ENCODE data around the gene YAE1. TPM values are rescaled to one million over a fixed set of nuclear protein-coding genes. Genes with fewer than 3 reads are reported as not detected.

YAE1 gene
- total and polyA plus RNA-seq, 2 of the 13 experiments (the other 11 are each of a cell fraction or from before 2014, with no cell fraction given) = 18.7 to 28.3 TPM

GRCh38 chr7:39615350-39615975 is 49.3 kb downstream of the YAE1 start:
- Histone ChIP-seq H3K9ac (ENCODE audit: insufficient read depth, low read depth, low read length) (no peak overlapping the region), H3K27ac (ENCODE audit: extremely low read length, insufficient read depth, low read length) (no peak overlapping the region), H3K79me2 (ENCODE audit: insufficient read depth, low read length) (no peaks in the 10 kb centered on the region), H3K4me2 (ENCODE audit: low read depth, low read length) (no peak overlapping the region), H3K4me3 (replicated peaks in 1 of 3; ENCODE audit: insufficient read depth in 1 of 3, low read depth in 2 of 3, low read length in 3 of 3) (no peak overlapping the region), H4K20me1 (ENCODE audit: insufficient read depth, low read length) (no peaks in the 10 kb centered on the region), H3K4me1 (ENCODE audit: insufficient read depth, low read length) (0 out of 2 replicates have a peak, but pooled peaks cover 5% of the 10 kb centered on the region), H3K9me3 (ENCODE audit: low read length) (no peaks in the 10 kb centered on the region), H2AFZ (ENCODE audit: low read length) (no peak overlapping the region), H3K27me3 (ENCODE audit: control insufficient read depth in 1 of 2, insufficient read depth in 2 of 2, low read length in 2 of 2) (no peaks in the 10 kb centered on the region), H3K36me3 (replicated peaks in 1 of 2; ENCODE audit: control insufficient read depth in 1 of 2, insufficient read depth in 2 of 2, low read length in 2 of 2) (no peaks in the 10 kb centered on the region)
- WGBS (ENCODE audit: low lambda C conversion rate) = 0% methylated on average over 1 of the region's 1 CpG
- TF ChIP-seq PAF1 (CRISPR knock-in tag; IDR thresholded peaks at IDR 0.05) (no peak), KAT2B (IDR thresholded peaks at IDR 0.05; ENCODE audit: borderline replicate concordance, low read depth, low read length) (peak; percentile 65; the same call in 1 of the 2 replicates)
- no peak for ATAC-seq
- no peak for DNase-seq (ENCODE audit: low spot score)
- in situ Hi-C loops (cut with HindIII; ENCODE audit: extremely low pct_ligation_motif_present, low pct_unique_long_range_greater_than_20kb) = no loop called here
- intact Hi-C loops (cut with micrococcal nuclease; ENCODE audit: unreplicated experiment) = no loop called here
- BruUV-seq (replicated peaks) = no TSS peak
- POLR2A ChIA-PET = no interaction called here
- CTCF ChIA-PET (ENCODE audit: low intra/inter-chr PET ratio, low total read pairs) = no interaction called here
- no peak for FAIRE-seq

GRCh38 chr7:39616138-39616537 is 49.9 kb downstream of the YAE1 start:
- no peak for DNase-seq (ENCODE audit: low spot score)
- BruUV-seq (replicated peaks) = no TSS peak
- Histone ChIP-seq H3K4me2 (ENCODE audit: low read depth, low read length) (no peak overlapping the region), H3K27me3 (ENCODE audit: control insufficient read depth in 1 of 2, insufficient read depth in 2 of 2, low read length in 2 of 2) (no peaks in the 10 kb centered on the region), H3K9ac (ENCODE audit: insufficient read depth, low read depth, low read length) (no peak overlapping the region), H4K20me1 (ENCODE audit: insufficient read depth, low read length) (no peaks in the 10 kb centered on the region), H3K36me3 (replicated peaks in 1 of 2; ENCODE audit: control insufficient read depth in 1 of 2, insufficient read depth in 2 of 2, low read length in 2 of 2) (no peaks in the 10 kb centered on the region), H3K4me1 (ENCODE audit: insufficient read depth, low read length) (0 out of 2 replicates have a peak, but pooled peaks cover 5% of the 10 kb centered on the region), H3K9me3 (ENCODE audit: low read length) (no peaks in the 10 kb centered on the region), H3K4me3 (replicated peaks in 1 of 3; ENCODE audit: insufficient read depth in 1 of 3, low read depth in 2 of 3, low read length in 3 of 3) (no peak overlapping the region), H3K27ac (ENCODE audit: extremely low read length, insufficient read depth, low read length) (no peak overlapping the region), H3K79me2 (ENCODE audit: insufficient read depth, low read length) (no peaks in the 10 kb centered on the region), H2AFZ (ENCODE audit: low read length) (no peak overlapping the region)
- intact Hi-C loops (cut with micrococcal nuclease; ENCODE audit: unreplicated experiment) = no loop called here
- in situ Hi-C loops (cut with HindIII; ENCODE audit: extremely low pct_ligation_motif_present, low pct_unique_long_range_greater_than_20kb) = no loop called here
- ATAC-seq = no peak
- ChIA-PET CTCF (ENCODE audit: low intra/inter-chr PET ratio, low total read pairs) (no interaction called here), POLR2A (no interaction called here)
- WGBS (ENCODE audit: low lambda C conversion rate) = 0% methylated on average over 1 of the region's 1 CpG
- TF ChIP-seq KLF6 (CRISPR knock-in tag; IDR thresholded peaks at IDR 0.05) (no peak), ELF3 (CRISPR knock-in tag; IDR thresholded peaks at IDR 0.05) (no peak), SNAPC5 (CRISPR knock-in tag; IDR thresholded peaks at IDR 0.05; ENCODE audit: borderline replicate concordance) (no peak), MAFG (CRISPR knock-in tag; IDR thresholded peaks at IDR 0.05) (no peak), ZNF761 (CRISPR knock-in tag; conservative IDR thresholded peaks at IDR 0.05) (no peak), ZNF431 (CRISPR knock-in tag; IDR thresholded peaks at IDR 0.05; ENCODE audit: borderline replicate concordance, low read depth) (no peak)
- FAIRE-seq = no peak

Data from HepG2 (cell line).